ENCODE measurements around the gene TIA1.

DNA sequence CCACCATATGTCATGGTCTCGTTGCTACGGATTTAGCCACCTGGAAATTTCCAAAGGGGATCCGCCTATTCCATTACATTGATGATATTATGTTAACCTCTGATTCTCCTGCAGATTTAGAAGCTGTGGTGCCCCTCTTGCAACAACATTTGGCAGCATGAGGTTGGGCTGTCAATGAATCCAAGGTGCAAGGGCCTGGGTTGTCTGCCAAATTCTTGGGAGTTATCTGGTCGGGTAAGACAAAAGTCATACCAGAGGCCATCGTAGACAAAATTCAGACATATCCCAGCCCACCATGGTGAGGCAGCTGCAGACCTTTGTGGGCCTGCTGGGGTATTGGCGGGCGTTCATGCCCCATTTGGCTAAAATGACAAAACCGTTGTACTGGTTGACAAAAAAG lies 44.0 kb downstream of the TIA1 start:
- TF ChIP-seq, protein P1, sequence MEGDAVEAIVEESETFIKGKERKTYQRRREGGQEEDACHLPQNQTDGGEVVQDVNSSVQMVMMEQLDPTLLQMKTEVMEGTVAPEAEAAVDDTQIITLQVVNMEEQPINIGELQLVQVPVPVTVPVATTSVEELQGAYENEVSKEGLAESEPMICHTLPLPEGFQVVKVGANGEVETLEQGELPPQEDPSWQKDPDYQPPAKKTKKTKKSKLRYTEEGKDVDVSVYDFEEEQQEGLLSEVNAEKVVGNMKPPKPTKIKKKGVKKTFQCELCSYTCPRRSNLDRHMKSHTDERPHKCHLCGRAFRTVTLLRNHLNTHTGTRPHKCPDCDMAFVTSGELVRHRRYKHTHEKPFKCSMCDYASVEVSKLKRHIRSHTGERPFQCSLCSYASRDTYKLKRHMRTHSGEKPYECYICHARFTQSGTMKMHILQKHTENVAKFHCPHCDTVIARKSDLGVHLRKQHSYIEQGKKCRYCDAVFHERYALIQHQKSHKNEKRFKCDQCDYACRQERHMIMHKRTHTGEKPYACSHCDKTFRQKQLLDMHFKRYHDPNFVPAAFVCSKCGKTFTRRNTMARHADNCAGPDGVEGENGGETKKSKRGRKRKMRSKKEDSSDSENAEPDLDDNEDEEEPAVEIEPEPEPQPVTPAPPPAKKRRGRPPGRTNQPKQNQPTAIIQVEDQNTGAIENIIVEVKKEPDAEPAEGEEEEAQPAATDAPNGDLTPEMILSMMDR (IDR thresholded peaks at IDR 0.05; ENCODE audit: low read depth, low read length) = no peak
- TF ChIP-seq EZH2phosphoT487 (IDR thresholded peaks at IDR 0.05; ENCODE audit: low read depth) = no peak
